HG03565 (cell line): ENCODE measurements around the gene RHOXF2.
"Not testable (repeated sequence)": the region's sequence is repeated elsewhere in the genome, so short reads cannot be mapped to it uniquely, and the experiment has no call there.

Experiments used
- ATAC-seq: cut with Tn5 transposase; IDR thresholded peaks from one replicate; pipeline ENCODE4 v1.9.1; 2021; ENCODE audit warnings: mild to moderate bottlenecking, moderate library complexity; ENCODE audit not compliant: unreplicated experiment

RHOXF2 gene

DNA sequence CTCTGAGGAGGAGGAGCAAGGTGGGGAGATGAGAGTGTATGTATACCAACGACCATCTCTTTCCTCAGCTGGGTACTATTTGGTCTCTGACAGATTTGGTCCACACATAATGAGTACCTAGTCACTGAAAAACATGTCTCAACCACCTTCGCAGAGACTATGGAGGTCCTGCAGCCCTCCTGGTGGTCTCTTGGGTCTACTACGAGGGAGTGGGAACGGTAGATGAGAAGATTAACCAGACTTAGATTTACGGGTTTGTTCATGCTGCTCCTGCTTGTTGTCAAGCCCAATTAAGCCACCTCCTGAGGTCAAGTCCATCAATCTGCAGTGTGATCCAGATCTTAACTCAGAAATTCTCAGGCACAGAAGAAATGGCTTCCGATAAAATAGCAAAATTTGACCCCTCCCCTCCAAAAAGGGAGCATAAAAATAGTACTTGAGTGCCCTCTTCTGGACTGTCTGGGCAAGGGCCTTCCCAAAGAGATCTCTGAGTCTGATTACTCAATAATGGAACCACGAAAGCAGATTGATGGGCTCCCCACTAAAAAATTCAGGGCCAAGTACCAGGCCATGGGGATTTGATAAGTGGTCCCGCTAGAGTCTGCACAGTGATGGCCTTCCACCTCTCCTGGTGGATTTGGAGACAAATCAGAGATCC lies 38.3 kb downstream of the RHOXF2 start:
- not testable (repeated sequence) for ATAC-seq

DNA sequence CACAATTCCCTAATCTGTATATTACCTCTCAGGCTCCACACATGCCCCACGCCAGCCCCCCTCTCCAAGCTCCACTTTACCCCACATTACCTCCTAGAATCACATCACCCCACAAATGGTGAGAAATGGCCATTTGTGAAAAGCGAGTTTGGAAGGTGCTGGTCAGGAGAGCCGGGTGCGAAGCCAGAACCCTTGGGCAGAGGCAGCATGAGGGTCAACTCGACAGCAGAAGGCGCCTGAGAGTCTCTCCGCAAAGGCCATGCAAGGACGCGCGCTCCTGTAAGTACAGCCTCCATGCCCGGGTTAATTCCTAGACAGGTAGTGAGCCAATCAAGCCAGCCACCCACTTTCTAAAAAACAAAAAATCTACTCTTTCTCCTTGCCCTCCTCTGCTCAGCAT lies 42.4 kb downstream of the RHOXF2 start:
- ATAC-seq, result no peak

DNA sequence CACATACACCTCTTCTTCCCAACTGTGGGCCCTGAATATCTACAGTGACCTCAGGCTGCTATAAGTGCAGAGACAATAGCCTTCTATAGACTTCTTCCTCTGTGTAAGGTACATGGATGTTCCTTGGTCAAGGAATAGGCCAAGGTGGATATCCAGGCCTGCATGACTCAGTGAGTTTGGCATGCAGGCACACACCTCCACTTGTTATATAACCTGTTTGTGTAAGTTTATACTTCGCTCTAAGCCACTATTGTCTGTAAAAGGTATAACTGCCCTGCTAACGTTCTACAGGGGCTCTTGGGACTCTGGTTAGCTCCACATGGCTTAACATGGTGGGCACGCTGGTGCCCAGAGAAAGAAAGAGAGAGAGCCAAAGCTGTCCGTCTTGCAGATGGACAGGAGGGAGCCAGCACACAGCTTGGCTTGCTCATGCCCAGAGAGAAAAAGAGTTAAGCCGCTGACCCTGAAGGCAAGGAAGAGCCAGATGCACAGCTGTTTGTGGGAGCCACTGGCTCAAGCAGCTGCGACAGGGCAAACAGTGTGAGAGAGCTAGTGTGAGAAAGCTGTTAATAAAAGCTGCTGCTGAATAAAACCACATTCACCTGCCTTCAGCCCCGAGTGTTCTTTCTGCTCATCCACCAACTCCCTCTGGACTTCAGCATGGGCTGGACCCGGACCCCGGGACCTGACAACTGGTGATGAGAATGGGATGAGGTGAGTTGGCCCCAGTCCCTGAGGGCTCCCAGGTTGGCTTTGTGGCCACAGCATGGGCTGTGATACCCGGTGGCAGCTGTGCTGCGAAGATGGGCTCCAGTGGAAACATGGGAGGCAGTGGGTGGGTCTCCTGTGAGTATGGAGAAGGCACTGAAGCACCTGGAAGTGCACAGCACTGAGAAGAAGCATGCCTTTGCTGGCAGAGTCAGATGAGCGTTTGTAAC lies 47.7 kb downstream of the RHOXF2 start:
- ATAC-seq, result no peak

DNA sequence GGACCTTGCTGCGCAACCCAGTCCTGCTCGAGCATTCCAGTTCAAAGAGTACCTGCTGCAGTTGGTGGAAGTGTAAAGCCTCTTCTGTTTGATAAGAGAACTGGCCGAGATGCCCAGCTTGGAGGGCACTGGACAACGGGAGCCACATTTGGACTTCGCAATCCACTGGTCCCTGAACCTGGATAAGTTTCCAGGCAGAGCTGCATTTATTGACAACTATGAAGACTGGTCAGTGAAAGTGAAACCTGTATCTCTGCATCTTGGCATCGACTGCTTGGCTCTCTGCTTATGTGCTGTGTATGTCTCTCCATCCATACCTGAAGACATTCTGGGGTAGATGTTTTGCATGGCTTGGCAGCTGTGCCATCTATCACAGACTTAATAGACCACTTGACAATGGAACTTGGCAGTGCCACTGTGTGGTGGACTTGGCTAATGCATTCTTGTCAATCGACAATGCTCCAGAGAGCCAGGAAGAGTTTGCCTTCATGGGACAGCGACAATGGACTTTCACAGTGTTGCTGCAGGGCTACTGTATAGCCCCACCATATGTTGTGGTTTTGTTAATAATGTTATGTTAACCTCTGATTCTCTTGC lies 48.7 kb downstream of the RHOXF2 start:
- ATAC-seq, result no peak

DNA sequence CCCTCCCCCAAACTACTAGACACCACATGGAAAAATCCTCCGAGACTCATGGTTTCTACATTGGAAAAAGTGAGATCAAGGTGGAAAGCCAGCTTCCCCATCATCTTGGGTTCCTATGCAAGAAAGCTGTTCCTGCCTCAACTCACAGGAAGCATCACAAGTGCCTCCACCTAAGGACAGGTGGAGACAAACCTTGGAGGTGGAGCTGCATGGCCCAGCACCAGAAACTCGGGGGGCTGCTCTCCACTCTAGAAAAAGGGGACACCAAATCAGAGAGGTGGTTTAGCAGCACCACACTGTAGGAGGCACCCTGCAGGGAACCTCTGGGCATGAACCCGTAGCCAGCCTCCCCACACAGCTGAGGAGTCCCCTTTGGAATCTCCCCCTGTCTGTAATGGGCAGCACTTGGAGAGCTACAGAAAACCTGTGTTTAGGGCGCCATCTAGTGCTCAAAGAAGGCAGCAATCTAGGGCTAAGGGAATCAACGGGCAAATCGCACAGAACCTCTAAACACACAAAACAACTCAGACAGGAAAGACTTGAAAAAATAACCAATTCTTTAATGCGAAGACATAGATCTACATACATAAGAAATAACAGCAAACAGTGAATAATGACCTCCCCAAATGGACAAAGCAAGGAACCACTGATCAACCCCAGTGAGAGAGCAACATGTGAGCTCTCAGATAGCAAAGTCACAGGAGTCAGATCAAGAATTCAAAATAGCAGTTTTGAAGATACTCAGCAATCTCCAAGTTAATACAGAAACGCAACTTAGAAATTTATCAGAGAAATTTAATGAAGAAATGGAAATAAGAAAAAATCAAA lies 55.2 kb downstream of the RHOXF2 start:
- ATAC-seq, result no peak
